ENCODE results near the gene PARD6G. TPM values are rescaled to one million over a fixed set of nuclear protein-coding genes. Genes with fewer than 3 reads are reported as not detected.

PARD6G gene
- total RNA-seq, 1 donor from 2014 or later: 25.2 TPM

GRCh38 chr18:80137137-80137536 lies 110.2 kb downstream of the PARD6G start:
- H3K9me3 Mint-ChIP-seq (ENCODE audit: unreplicated experiment): peaks cover 15% of the 10 kb centered on the region
- peak overlapping the region; percentile 60 for H3K4me3 Mint-ChIP-seq (ENCODE audit: unreplicated experiment)
- TF ChIP-seq, protein P1, sequence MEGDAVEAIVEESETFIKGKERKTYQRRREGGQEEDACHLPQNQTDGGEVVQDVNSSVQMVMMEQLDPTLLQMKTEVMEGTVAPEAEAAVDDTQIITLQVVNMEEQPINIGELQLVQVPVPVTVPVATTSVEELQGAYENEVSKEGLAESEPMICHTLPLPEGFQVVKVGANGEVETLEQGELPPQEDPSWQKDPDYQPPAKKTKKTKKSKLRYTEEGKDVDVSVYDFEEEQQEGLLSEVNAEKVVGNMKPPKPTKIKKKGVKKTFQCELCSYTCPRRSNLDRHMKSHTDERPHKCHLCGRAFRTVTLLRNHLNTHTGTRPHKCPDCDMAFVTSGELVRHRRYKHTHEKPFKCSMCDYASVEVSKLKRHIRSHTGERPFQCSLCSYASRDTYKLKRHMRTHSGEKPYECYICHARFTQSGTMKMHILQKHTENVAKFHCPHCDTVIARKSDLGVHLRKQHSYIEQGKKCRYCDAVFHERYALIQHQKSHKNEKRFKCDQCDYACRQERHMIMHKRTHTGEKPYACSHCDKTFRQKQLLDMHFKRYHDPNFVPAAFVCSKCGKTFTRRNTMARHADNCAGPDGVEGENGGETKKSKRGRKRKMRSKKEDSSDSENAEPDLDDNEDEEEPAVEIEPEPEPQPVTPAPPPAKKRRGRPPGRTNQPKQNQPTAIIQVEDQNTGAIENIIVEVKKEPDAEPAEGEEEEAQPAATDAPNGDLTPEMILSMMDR (IDR thresholded peaks at IDR 0.05; ENCODE audit: partially characterized antibody, unreplicated experiment): no peak
- H3K36me3 Mint-ChIP-seq (ENCODE audit: unreplicated experiment): peaks cover 5% of the 10 kb centered on the region
- DNase-seq: peak; percentile 43
- peak overlapping the region; percentile 93 for H3K27ac Mint-ChIP-seq (ENCODE audit: unreplicated experiment)
- H3K27me3 Mint-ChIP-seq (ENCODE audit: unreplicated experiment): peaks cover 14% of the 10 kb centered on the region
- peaks cover 72% of the 10 kb centered on the region for H3K4me1 Mint-ChIP-seq (ENCODE audit: low read depth, unreplicated experiment)

GRCh38 chr18:80136679-80137078 lies 110.6 kb downstream of the PARD6G start:
- Mint-ChIP-seq H3K4me3 (ENCODE audit: unreplicated experiment) (peak overlapping the region; percentile 43), H3K4me1 (ENCODE audit: low read depth, unreplicated experiment) (peaks cover 73% of the 10 kb centered on the region), H3K36me3 (ENCODE audit: unreplicated experiment) (peaks cover 5% of the 10 kb centered on the region), H3K27ac (ENCODE audit: unreplicated experiment) (peak overlapping the region; percentile 93), H3K9me3 (ENCODE audit: unreplicated experiment) (peaks cover 15% of the 10 kb centered on the region), H3K27me3 (ENCODE audit: unreplicated experiment) (peaks cover 14% of the 10 kb centered on the region)
- peak; percentile 72 for DNase-seq
- TF ChIP-seq, protein P1 (IDR thresholded peaks at IDR 0.05; ENCODE audit: partially characterized antibody, unreplicated experiment): no peak

DNA sequence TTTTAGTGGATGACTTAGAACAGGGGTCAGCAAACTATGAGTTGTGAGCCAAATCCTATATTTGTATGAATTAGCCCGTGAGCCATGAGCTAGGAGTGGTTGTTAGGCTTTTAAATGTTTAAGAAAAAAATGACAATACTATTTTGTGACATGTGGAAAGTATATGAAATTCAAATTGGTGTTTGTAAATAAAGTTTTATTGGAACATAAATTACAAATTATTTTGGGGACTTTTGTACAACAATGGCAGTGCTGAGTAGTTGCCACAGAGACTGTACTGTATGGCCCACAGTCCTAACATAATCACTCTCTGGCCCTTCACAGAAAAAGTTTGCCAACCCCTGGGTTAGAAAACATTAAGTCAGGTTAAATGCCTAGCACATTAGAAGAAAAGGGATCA lies 112.2 kb downstream of the PARD6G start:
- Mint-ChIP-seq H3K36me3 (ENCODE audit: unreplicated experiment) (peaks cover 5% of the 10 kb centered on the region), H3K27me3 (ENCODE audit: unreplicated experiment) (peaks cover 15% of the 10 kb centered on the region), H3K27ac (ENCODE audit: unreplicated experiment) (no peak overlapping the region), H3K4me3 (ENCODE audit: unreplicated experiment) (no peak overlapping the region), H3K9me3 (ENCODE audit: unreplicated experiment) (peaks cover 15% of the 10 kb centered on the region), H3K4me1 (ENCODE audit: low read depth, unreplicated experiment) (peaks cover 72% of the 10 kb centered on the region)
- DNase-seq: no peak
- TF ChIP-seq, protein P1 (IDR thresholded peaks at IDR 0.05; ENCODE audit: partially characterized antibody, unreplicated experiment): no peak

GRCh38 chr18:80133124-80133523 lies 114.2 kb downstream of the PARD6G start:
- Mint-ChIP-seq H3K4me1 (ENCODE audit: low read depth, unreplicated experiment) (peaks cover 62% of the 10 kb centered on the region), H3K9me3 (ENCODE audit: unreplicated experiment) (peaks cover 15% of the 10 kb centered on the region), H3K27me3 (ENCODE audit: unreplicated experiment) (peaks cover 15% of the 10 kb centered on the region), H3K36me3 (ENCODE audit: unreplicated experiment) (peaks cover 5% of the 10 kb centered on the region), H3K27ac (ENCODE audit: unreplicated experiment) (peak overlapping the region; percentile 14), H3K4me3 (ENCODE audit: unreplicated experiment) (peak overlapping the region; percentile 32)
- TF ChIP-seq, protein P1 (IDR thresholded peaks at IDR 0.05; ENCODE audit: partially characterized antibody, unreplicated experiment): no peak
- no peak for DNase-seq

DNA sequence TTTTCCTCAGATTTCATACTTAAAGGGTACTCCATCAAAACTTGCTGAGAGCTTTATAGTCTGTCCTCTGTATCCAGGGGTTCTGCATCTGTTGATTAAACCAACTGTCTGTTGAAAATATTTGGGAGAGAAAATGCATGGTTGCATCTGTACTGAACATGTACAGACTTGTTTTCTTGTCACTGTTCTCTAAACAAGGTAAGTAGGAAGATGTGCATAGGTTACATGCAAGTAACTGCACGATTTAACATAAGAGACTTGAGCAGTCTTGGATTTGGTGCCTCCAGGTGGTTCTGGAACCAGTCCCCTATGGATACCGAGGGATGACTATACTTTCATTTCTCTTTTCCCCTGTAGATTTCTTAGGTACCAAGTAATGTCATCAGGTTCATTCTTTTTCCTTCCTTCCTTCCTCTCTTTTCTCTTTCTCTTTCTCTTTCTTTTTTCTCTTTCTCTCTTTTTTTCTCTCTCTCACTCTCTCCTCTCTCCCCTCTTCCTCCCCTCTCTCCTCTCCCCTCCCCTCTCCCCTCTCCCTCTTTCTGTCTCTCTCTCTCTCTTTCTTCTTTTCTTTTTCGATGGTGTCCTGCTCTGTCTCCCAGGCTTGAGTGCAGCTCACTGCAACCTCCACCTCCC lies 115.0 kb downstream of the PARD6G start:
- TF ChIP-seq, protein P1 (IDR thresholded peaks at IDR 0.05; ENCODE audit: partially characterized antibody, unreplicated experiment): no peak
- Mint-ChIP-seq H3K4me3 (ENCODE audit: unreplicated experiment) (no peak overlapping the region), H3K27me3 (ENCODE audit: unreplicated experiment) (peaks cover 11% of the 10 kb centered on the region), H3K9me3 (ENCODE audit: unreplicated experiment) (peaks cover 13% of the 10 kb centered on the region), H3K36me3 (ENCODE audit: unreplicated experiment) (peaks cover 5% of the 10 kb centered on the region), H3K4me1 (ENCODE audit: low read depth, unreplicated experiment) (peaks cover 55% of the 10 kb centered on the region), H3K27ac (ENCODE audit: unreplicated experiment) (no peak overlapping the region)
- DNase-seq: no peak

All from glutamatergic neuron (in vitro differentiated cells).